ENCODE results near the gene VARS2.
"Not testable (repeated sequence)": the region's sequence is repeated elsewhere in the genome, so short reads cannot be mapped to it uniquely, and the experiment has no call there.

VARS2 gene

GRCh38 chr6:30962716-30963115, 48.7 kb downstream of the VARS2 start:
- no peak for DNase-seq (ENCODE audit: low read depth in 2 of 2)

- DNase-seq (ENCODE audit: low read depth in 2 of 2), result no peak
These were observed 49.6 kb downstream of the VARS2 start for GRCh38 chr6:30963641-30964040.

- DNase-seq (ENCODE audit: low read depth in 2 of 2), result no peak
These were observed 50.0 kb downstream of the VARS2 start for GRCh38 chr6:30964075-30964474.

GRCh38 chr6:30965140-30965601, 51.1 kb downstream of the VARS2 start:
- DNase-seq (ENCODE audit: low read depth in 2 of 2), result no peak

- no peak for DNase-seq (ENCODE audit: low read depth in 2 of 2)
These were observed 52.1 kb downstream of the VARS2 start for GRCh38 chr6:30966154-30966553.

GRCh38 chr6:30969171-30969570, 55.1 kb downstream of the VARS2 start:
- DNase-seq (ENCODE audit: low read depth in 2 of 2), result not testable (repeated sequence)

GRCh38 chr6:30970946-30971345, 56.9 kb downstream of the VARS2 start:
- DNase-seq (ENCODE audit: low read depth in 2 of 2), result no peak

- DNase-seq (ENCODE audit: low read depth in 2 of 2), result no peak
These were observed 58.8 kb downstream of the VARS2 start for GRCh38 chr6:30972816-30973215.

- no peak for DNase-seq (ENCODE audit: low read depth in 2 of 2)
These were observed 60.6 kb downstream of the VARS2 start for GRCh38 chr6:30974490-30975252.
